ENCODE data around the gene ADIPOQ. TPM values are rescaled to one million over a fixed set of nuclear protein-coding genes. Genes with fewer than 3 reads are reported as not detected.
"Not testable (repeated sequence)": the region's sequence is repeated elsewhere in the genome, so short reads cannot be mapped to it uniquely, and the experiment has no call there.

Gene ADIPOQ
- total RNA-seq, 1 experiment from 2014 or later, result not detected

- H3K4me3 Mint-ChIP-seq, result not testable (repeated sequence)
These were observed 23.6 kb downstream of the ADIPOQ start for GRCh38 chr3:186866095-186866494.

More at GRCh38 chr3:186866095-186866494, 23.6 kb downstream of the ADIPOQ start:
- not testable (repeated sequence) for H3K27me3 Mint-ChIP-seq (ENCODE audit: low read depth); H4K91ac ChIP-seq (ENCODE audit: insufficient read length, low read depth, low read length); H4K5ac ChIP-seq (ENCODE audit: insufficient read length, low read depth, low read length); H3K4ac ChIP-seq (ENCODE audit: low read depth, low read length); H2BK20ac ChIP-seq (ENCODE audit: low read depth, low read length, poor library complexity, severe bottlenecking); H3K56ac ChIP-seq (ENCODE audit: insufficient read length, low read depth, low read length); DNase-seq; H3K18ac ChIP-seq (ENCODE audit: insufficient read length, low read depth, low read length); H3T11ph ChIP-seq (ENCODE audit: low read length); H3K9me3 Mint-ChIP-seq; H2BK15ac ChIP-seq (ENCODE audit: low read depth, low read length); H4K20me1 ChIP-seq (ENCODE audit: control insufficient read depth, insufficient read depth, insufficient read length); H2BK120ac ChIP-seq (ENCODE audit: low read depth, low read length, poor library complexity, severe bottlenecking); H3K27me3 ChIP-seq (ENCODE audit: insufficient read depth, low read length); H3K23me2 ChIP-seq (ENCODE audit: insufficient read length, low read depth, low read length, poor library complexity, severe bottlenecking); H3K27ac Mint-ChIP-seq; H3K9ac ChIP-seq (ENCODE audit: extremely low read depth, insufficient read length, low read length); H3K79me2 ChIP-seq (ENCODE audit: insufficient read depth, low read length); H3K27ac ChIP-seq (ENCODE audit: insufficient read length, low read depth, low read length); H3K79me1 ChIP-seq (ENCODE audit: insufficient read depth, low read depth, low read length, poor library complexity, severe bottlenecking); H2AK5ac ChIP-seq (ENCODE audit: insufficient read length, low read length); H2BK5ac ChIP-seq (ENCODE audit: insufficient read length, low read length); H3K9me3 ChIP-seq (ENCODE audit: control insufficient read depth, low read depth, low read length); H2AFZ ChIP-seq (ENCODE audit: low read length); H3K4me1 ChIP-seq (ENCODE audit: insufficient read depth, low read length); H3K14ac ChIP-seq (ENCODE audit: insufficient read depth, low read length); H3K23ac ChIP-seq (ENCODE audit: insufficient read length, low read depth, low read length); H3K4me2 ChIP-seq (ENCODE audit: insufficient read depth, insufficient read length, low read length); H4K8ac ChIP-seq (replicated peaks; ENCODE audit: insufficient read length, low read depth, low read length); H2BK12ac ChIP-seq (ENCODE audit: insufficient read length, low read depth, low read length); H3K4me1 Mint-ChIP-seq; H3K36me3 Mint-ChIP-seq (ENCODE audit: insufficient read depth in 1 of 3, low read depth in 3 of 3)
- no CpG with 5 or more reads among the region's 5 CpGs for WGBS (ENCODE audit: extremely low coverage, insufficient read length, low lambda C conversion rate)

Measured in H9 (cell line).